ENCODE results near the gene SLC6A1. TPM values are rescaled to one million over a fixed set of nuclear protein-coding genes. Genes with fewer than 3 reads are reported as not detected.

The SLC6A1 gene
- polyA plus RNA-seq, 1 experiment = not detected

- DNase-seq (ENCODE audit: low read depth, low spot score) = no peak
- Histone ChIP-seq H3K4me3 (ENCODE audit: low read depth, low read length) (no peak overlapping the region), H3K9me3 (ENCODE audit: control insufficient read depth, insufficient read depth, low read length) (no peaks in the 10 kb centered on the region; the same call in 1 of the 2 replicates)
Observed at GRCh38 chr3:11019116-11019819, 26.7 kb downstream of the SLC6A1 start.

GRCh38 chr3:11020764-11021163 is 28.2 kb downstream of the SLC6A1 start:
- no peaks in the 10 kb centered on the region; the same call in 1 of the 2 replicates for H3K9me3 ChIP-seq (ENCODE audit: control insufficient read depth, insufficient read depth, low read length)
- no peak for TF ChIP-seq CTCF (IDR thresholded peaks at IDR 0.05; ENCODE audit: low read depth, low read length)
- ChIA-PET CTCF (no interaction called here), POLR2A (no interaction called here)
- peaks cover 22% of the 10 kb centered on the region for H3K27me3 ChIP-seq (ENCODE audit: control insufficient read depth, insufficient read depth, low read length)
- no peak overlapping the region for H3K4me3 ChIP-seq (ENCODE audit: low read depth, low read length)
- H3K27ac ChIP-seq (ENCODE audit: low read depth, low read length) = no peak overlapping the region
- DNase-seq (ENCODE audit: low read depth, low spot score) = no peak

More at GRCh38 chr3:11019116-11019819, 26.7 kb downstream of the SLC6A1 start:
- H3K27me3 ChIP-seq (ENCODE audit: control insufficient read depth, insufficient read depth, low read length) = peaks cover 22% of the 10 kb centered on the region
- no peak for TF ChIP-seq CTCF (IDR thresholded peaks at IDR 0.05; ENCODE audit: low read depth, low read length)
- ChIA-PET POLR2A (no interaction called here), CTCF (no interaction called here)
- H3K27ac ChIP-seq (ENCODE audit: low read depth, low read length) = no peak overlapping the region

- ChIA-PET CTCF (no interaction called here), POLR2A (no interaction called here)
- TF ChIP-seq CTCF (IDR thresholded peaks at IDR 0.05; ENCODE audit: low read depth, low read length) = no peak
- no peak for DNase-seq (ENCODE audit: low read depth, low spot score)
- Histone ChIP-seq H3K4me3 (ENCODE audit: low read depth, low read length) (no peak overlapping the region), H3K27me3 (ENCODE audit: control insufficient read depth, insufficient read depth, low read length) (peaks cover 20% of the 10 kb centered on the region), H3K9me3 (ENCODE audit: control insufficient read depth, insufficient read depth, low read length) (peaks cover 5% of the 10 kb centered on the region; the same call in 1 of the 2 replicates), H3K27ac (ENCODE audit: low read depth, low read length) (no peak overlapping the region)
Observed at GRCh38 chr3:11021611-11022011, 29.1 kb downstream of the SLC6A1 start.

- Histone ChIP-seq H3K4me3 (ENCODE audit: low read depth, low read length) (no peak overlapping the region), H3K27ac (ENCODE audit: low read depth, low read length) (no peak overlapping the region), H3K27me3 (ENCODE audit: control insufficient read depth, insufficient read depth, low read length) (peaks cover 20% of the 10 kb centered on the region), H3K9me3 (ENCODE audit: control insufficient read depth, insufficient read depth, low read length) (peaks cover 5% of the 10 kb centered on the region; the same call in 1 of the 2 replicates)
- no peak for DNase-seq (ENCODE audit: low read depth, low spot score)
- POLR2A ChIA-PET = no interaction called here
- CTCF ChIA-PET = no interaction called here
- no peak for TF ChIP-seq CTCF (IDR thresholded peaks at IDR 0.05; ENCODE audit: low read depth, low read length)
Observed at GRCh38 chr3:11022115-11022514, 29.6 kb downstream of the SLC6A1 start.

GRCh38 chr3:11024181-11024580 is 31.6 kb downstream of the SLC6A1 start:
- no peak for TF ChIP-seq CTCF (IDR thresholded peaks at IDR 0.05; ENCODE audit: low read depth, low read length)
- DNase-seq (ENCODE audit: low read depth, low spot score) = no peak
- ChIA-PET CTCF (no interaction called here), POLR2A (no interaction called here)
- Histone ChIP-seq H3K9me3 (ENCODE audit: control insufficient read depth, insufficient read depth, low read length) (peaks cover 5% of the 10 kb centered on the region; the same call in 1 of the 2 replicates), H3K4me3 (ENCODE audit: low read depth, low read length) (no peak overlapping the region), H3K27me3 (ENCODE audit: control insufficient read depth, insufficient read depth, low read length) (peaks cover 20% of the 10 kb centered on the region), H3K27ac (ENCODE audit: low read depth, low read length) (no peak overlapping the region)

Measured in AG04450 (cell line).